MM.1S (cell line): Measurements from ENCODE around the gene GSTT4.
"Not testable (repeated sequence)": the region's sequence is repeated elsewhere in the genome, so short reads cannot be mapped to it uniquely, and the experiment has no call there.

Source experiments
- EZH2 ChIP-seq: fragments of 300-600 bp; sonication (generic); optimal IDR thresholded peaks from 2 replicates; pipeline ENCODE3; 2017; ENCODE audit warnings: low read depth, mild to moderate bottlenecking, antibody characterized with exemption, low read length, mixed read lengths
- EZH2phosphoT487 ChIP-seq: fragments of 300-600 bp; sonication (generic); IDR thresholded peaks from 2 replicates; pipeline ENCODE4 v1.6.1; 2018; ENCODE audit warnings: antibody characterized with exemption, low read length
- TF ChIP-seq, protein P1 (sequence below): fragments of 300-600 bp; sonication (generic); IDR thresholded peaks from 2 replicates; pipeline ENCODE4 v1.5.1; 2016; ENCODE audit warnings: antibody characterized with exemption, low read length, mixed read lengths

DNA sequence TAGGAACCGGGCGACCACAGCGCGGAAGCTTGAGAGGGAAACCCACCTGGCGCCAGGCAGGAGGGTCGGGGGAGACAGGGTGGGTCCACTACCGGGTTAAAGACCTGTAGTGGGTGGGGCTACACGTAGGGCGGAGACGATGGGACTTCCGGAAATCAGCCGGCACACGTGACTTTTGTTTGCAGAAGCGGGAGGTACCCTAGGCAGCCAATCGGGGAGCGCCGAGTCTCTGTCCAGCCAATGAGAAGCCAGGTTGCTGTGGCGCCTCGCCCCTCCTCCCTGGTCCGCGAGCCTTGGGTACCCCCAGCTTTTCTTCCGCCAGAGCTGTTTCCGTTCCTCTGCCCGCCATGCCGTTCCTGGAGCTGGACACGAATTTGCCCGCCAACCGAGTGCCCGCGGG, 38.7 kb downstream of the GSTT4 start, which contains the start of gene DDTL:
- TF ChIP-seq, protein P1, sequence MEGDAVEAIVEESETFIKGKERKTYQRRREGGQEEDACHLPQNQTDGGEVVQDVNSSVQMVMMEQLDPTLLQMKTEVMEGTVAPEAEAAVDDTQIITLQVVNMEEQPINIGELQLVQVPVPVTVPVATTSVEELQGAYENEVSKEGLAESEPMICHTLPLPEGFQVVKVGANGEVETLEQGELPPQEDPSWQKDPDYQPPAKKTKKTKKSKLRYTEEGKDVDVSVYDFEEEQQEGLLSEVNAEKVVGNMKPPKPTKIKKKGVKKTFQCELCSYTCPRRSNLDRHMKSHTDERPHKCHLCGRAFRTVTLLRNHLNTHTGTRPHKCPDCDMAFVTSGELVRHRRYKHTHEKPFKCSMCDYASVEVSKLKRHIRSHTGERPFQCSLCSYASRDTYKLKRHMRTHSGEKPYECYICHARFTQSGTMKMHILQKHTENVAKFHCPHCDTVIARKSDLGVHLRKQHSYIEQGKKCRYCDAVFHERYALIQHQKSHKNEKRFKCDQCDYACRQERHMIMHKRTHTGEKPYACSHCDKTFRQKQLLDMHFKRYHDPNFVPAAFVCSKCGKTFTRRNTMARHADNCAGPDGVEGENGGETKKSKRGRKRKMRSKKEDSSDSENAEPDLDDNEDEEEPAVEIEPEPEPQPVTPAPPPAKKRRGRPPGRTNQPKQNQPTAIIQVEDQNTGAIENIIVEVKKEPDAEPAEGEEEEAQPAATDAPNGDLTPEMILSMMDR: not testable (repeated sequence)
- not testable (repeated sequence) for TF ChIP-seq EZH2phosphoT487, EZH2
